Heart left ventricle (tissue), 13 donors: ENCODE results near the gene SIX1.
A peak's percentile ranks its signal among the peaks of the same experiment; 100 is the strongest.

Source experiments
- POLR2A ChIP-seq, 2 donors: fragments of 450-650 bp; IDR thresholded peaks; one replicate each; pipeline ENCODE4 v1.6.1; 2017; ENCODE audit warnings: antibody characterized with exemption in 2 of 2, mild to moderate bottlenecking in 2 of 2, moderate library complexity in 2 of 2
- TF ChIP-seq, protein P1 (sequence below), 12 donors: fragments of 200-600 bp; sonication (generic) in 4 of 12; IDR thresholded peaks; one replicate each; pipeline versions ENCODE4 v1.5.0 to v1.8.0; 2018 to 2022; ENCODE audit warnings: antibody characterized with exemption in 12 of 12, mild to moderate bottlenecking in 5 of 12
- donor health status: ischemic (EF 13 %, LVEDD 7.1; RV severe dilation, severe dysfunction).
- donor health status: DM: no; HTN: yes; CAD: no.
- donor health status: DM: no; HTN: no; CAD: no.
- donor health status: ischemic (EF 25% LVEDD 6.9; RV normal size, moderate dysfunction).
- donor health status: ischemic (EF 25% LVEDD 5.7; RV mildly dilated, moderate dysfunction).
- donor health status: ischemic (EF 35%, LVEDD 5.7; RV mildly dilated, moderate dysfunction).
- donor health status: nonischemic (EF 11% LVEDD 7.7; RV severe dilation, severe dysfunction).
- donor health status: DM: yes; HTN: yes; CAD: no.
- donor health status: PGD.
- donor health status: ischemic (EF 29% LVEDD 5.4; RV normal size, mild dysfunction).
- donor health status: nonischemic (EF 23%, LVEDD 6.1; RV moderate dilation, normal function).

DNA sequence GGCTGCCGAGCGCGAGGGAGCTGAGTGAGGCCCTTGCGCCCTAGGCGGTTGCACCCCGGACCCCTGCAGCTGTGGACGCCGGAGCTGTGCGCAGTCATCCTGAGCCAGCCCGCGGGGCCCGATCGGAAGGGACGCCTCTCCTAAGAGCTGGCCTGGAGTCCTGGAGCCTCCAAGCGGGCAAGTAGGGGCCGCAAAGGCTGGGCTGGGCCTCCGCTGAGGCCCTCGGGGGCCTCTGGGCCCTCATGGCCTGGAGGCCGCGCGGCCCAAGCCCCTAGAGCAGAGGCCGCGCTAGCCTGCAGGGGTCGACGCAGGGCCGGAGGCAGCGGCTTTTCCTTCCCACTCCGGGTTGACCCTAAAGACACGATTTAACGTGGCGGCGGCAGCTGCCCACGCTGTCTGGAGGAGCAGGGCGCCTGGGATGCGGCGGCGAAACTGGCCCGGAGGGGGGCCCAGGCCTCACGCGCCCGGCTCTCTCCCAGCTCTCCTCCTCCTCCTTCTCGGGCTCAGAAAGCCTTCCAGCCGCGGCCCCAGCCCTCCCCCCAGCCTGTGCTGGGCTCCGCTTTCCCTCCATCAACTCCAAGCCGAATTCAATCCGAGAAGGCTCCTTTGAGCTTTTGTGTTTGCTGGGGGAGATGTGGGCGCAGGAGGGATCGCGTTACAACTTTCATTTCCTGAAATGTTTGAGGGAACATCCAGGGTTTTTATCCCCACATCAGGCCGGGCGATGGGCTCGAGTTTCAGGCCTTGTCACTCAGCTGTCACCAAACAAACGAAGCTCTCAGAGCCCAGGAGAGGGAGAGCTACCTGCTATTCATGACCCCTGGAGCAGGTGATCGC is 11.6 kb downstream of the SIX1 start:
- TF ChIP-seq, protein P1, sequence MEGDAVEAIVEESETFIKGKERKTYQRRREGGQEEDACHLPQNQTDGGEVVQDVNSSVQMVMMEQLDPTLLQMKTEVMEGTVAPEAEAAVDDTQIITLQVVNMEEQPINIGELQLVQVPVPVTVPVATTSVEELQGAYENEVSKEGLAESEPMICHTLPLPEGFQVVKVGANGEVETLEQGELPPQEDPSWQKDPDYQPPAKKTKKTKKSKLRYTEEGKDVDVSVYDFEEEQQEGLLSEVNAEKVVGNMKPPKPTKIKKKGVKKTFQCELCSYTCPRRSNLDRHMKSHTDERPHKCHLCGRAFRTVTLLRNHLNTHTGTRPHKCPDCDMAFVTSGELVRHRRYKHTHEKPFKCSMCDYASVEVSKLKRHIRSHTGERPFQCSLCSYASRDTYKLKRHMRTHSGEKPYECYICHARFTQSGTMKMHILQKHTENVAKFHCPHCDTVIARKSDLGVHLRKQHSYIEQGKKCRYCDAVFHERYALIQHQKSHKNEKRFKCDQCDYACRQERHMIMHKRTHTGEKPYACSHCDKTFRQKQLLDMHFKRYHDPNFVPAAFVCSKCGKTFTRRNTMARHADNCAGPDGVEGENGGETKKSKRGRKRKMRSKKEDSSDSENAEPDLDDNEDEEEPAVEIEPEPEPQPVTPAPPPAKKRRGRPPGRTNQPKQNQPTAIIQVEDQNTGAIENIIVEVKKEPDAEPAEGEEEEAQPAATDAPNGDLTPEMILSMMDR (IDR thresholded peaks at IDR 0.05): peak in 2 of 12 donors; percentile 4 to 15
- TF ChIP-seq POLR2A (IDR thresholded peaks at IDR 0.05): no peak
